ENCODE measurements around the gene ADGRE3.

Gene ADGRE3

DNA sequence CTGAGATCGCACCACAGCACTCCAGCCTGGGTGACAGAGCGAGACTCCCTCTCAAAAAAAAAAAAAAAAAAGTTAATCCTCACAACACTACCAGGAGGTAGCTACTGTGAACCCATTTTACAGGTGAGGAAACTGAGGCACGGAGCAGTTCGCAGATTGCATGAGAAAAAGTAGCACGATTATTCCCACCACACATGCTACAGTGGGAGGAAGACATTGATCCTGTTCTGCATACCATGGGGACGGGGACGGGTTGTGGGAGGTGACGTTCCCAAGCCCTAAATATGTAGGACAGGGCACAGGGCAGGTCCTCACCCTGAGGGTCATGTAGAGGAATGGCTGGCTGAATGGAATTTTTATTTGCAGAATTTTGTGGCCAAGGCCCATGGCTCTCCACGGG is 68.0 kb downstream of the ADGRE3 start:
- Histone ChIP-seq H3K36me3 (ENCODE audit: control insufficient read depth in 1 of 2, insufficient read depth in 2 of 2, low read length in 2 of 2) (no peaks in the 10 kb centered on the region), H2BK120ac (ENCODE audit: insufficient read depth, low read length, poor library complexity) (no peak overlapping the region), H3K14ac (ENCODE audit: low read length) (no peak overlapping the region), H3K27ac (ENCODE audit: low read depth, low read length) (no peak overlapping the region), H3K79me2 (ENCODE audit: control insufficient read depth, insufficient read depth, low read length, poor library complexity) (no peaks in the 10 kb centered on the region), H2BK12ac (ENCODE audit: low read length) (no peak overlapping the region), H3K18ac (ENCODE audit: low read length) (no peak overlapping the region), H3K4me3 (ENCODE audit: low read depth, low read length) (no peak overlapping the region), H3K27me3 (ENCODE audit: insufficient read depth, low read length) (no peaks in the 10 kb centered on the region), H3K4me2 (ENCODE audit: low read length) (no peak overlapping the region), H3K23ac (ENCODE audit: low read length) (no peak overlapping the region), H4K12ac (ENCODE audit: low read depth, low read length) (no peak overlapping the region), H3K4me1 (ENCODE audit: control insufficient read depth in 1 of 2, insufficient read depth in 2 of 2, low read length in 2 of 2) (no peaks in the 10 kb centered on the region), H3K9ac (ENCODE audit: low read length) (no peak overlapping the region), H3K79me1 (ENCODE audit: low read length) (no peaks in the 10 kb centered on the region), H2BK5ac (ENCODE audit: low read depth, low read length, poor library complexity) (no peak overlapping the region), H2AFZ (ENCODE audit: insufficient read depth, low read length, poor library complexity) (no peak overlapping the region), H2AK5ac (ENCODE audit: low read length) (no peak overlapping the region), H3K4ac (ENCODE audit: low read depth, low read length) (no peak overlapping the region), H4K91ac (ENCODE audit: low read depth, low read length) (no peak overlapping the region), H4K8ac (ENCODE audit: low read depth, low read length) (no peak overlapping the region), H3K9me3 (ENCODE audit: insufficient read depth, low read depth, low read length) (peaks cover 34% of the 10 kb centered on the region)
- no peak for DNase-seq
- WGBS (ENCODE audit: extremely low coverage, insufficient coverage, insufficient read length), result no CpG with 5 or more reads among the region's 9 CpGs

DNA sequence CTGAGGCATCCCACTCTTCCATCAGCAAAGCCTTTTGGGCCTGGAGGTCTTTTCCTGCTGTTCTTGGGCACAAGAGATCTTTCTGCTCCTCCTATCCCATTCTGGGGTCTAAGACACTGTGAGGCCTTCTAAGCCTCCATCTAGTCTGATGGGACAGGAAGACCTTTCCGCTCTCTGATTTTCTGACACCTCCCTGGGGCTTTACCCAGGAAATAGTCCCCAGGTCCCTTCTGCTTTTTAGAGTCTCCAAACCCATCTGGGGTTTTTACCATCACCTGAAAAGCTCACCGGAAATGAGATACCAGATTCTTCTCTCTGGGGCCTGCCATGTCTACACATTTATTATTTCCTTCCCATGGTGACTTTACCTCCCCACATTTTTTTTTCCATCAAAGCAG is 70.7 kb downstream of the ADGRE3 start:
- Histone ChIP-seq H3K4me1 (ENCODE audit: control insufficient read depth in 1 of 2, insufficient read depth in 2 of 2, low read length in 2 of 2) (no peaks in the 10 kb centered on the region), H3K23ac (ENCODE audit: low read length) (no peak overlapping the region), H3K9me3 (ENCODE audit: insufficient read depth, low read depth, low read length) (peaks cover 33% of the 10 kb centered on the region), H2BK12ac (ENCODE audit: low read length) (no peak overlapping the region), H3K14ac (ENCODE audit: low read length) (no peak overlapping the region), H2AFZ (ENCODE audit: insufficient read depth, low read length, poor library complexity) (no peak overlapping the region), H3K79me1 (ENCODE audit: low read length) (no peaks in the 10 kb centered on the region), H2BK5ac (ENCODE audit: low read depth, low read length, poor library complexity) (no peak overlapping the region), H3K9ac (ENCODE audit: low read length) (no peak overlapping the region), H3K27me3 (ENCODE audit: insufficient read depth, low read length) (no peaks in the 10 kb centered on the region), H2BK120ac (ENCODE audit: insufficient read depth, low read length, poor library complexity) (no peak overlapping the region), H3K4me2 (ENCODE audit: low read length) (no peak overlapping the region), H4K8ac (ENCODE audit: low read depth, low read length) (no peak overlapping the region), H2AK5ac (ENCODE audit: low read length) (no peak overlapping the region), H4K12ac (ENCODE audit: low read depth, low read length) (no peak overlapping the region), H3K36me3 (ENCODE audit: control insufficient read depth in 1 of 2, insufficient read depth in 2 of 2, low read length in 2 of 2) (no peaks in the 10 kb centered on the region), H3K27ac (ENCODE audit: low read depth, low read length) (no peak overlapping the region), H4K91ac (ENCODE audit: low read depth, low read length) (no peak overlapping the region), H3K79me2 (ENCODE audit: control insufficient read depth, insufficient read depth, low read length, poor library complexity) (no peaks in the 10 kb centered on the region), H3K4me3 (ENCODE audit: low read depth, low read length) (no peak overlapping the region), H3K4ac (ENCODE audit: low read depth, low read length) (no peak overlapping the region), H3K18ac (ENCODE audit: low read length) (no peak overlapping the region)
- DNase-seq, result no peak
- WGBS (ENCODE audit: extremely low coverage, insufficient coverage, insufficient read length), result no CpG with 5 or more reads among the region's 2 CpGs

- Histone ChIP-seq H3K79me2 (ENCODE audit: control insufficient read depth, insufficient read depth, low read length, poor library complexity) (no peaks in the 10 kb centered on the region), H3K23ac (ENCODE audit: low read length) (no peak overlapping the region), H4K8ac (ENCODE audit: low read depth, low read length) (no peak overlapping the region), H3K9ac (ENCODE audit: low read length) (no peak overlapping the region), H2AK5ac (ENCODE audit: low read length) (no peak overlapping the region), H3K79me1 (ENCODE audit: low read length) (no peaks in the 10 kb centered on the region), H2BK12ac (ENCODE audit: low read length) (no peak overlapping the region), H3K9me3 (ENCODE audit: insufficient read depth, low read depth, low read length) (peaks cover 38% of the 10 kb centered on the region), H3K27ac (ENCODE audit: low read depth, low read length) (no peak overlapping the region), H3K27me3 (ENCODE audit: insufficient read depth, low read length) (no peaks in the 10 kb centered on the region), H3K36me3 (ENCODE audit: control insufficient read depth in 1 of 2, insufficient read depth in 2 of 2, low read length in 2 of 2) (no peaks in the 10 kb centered on the region), H2AFZ (ENCODE audit: insufficient read depth, low read length, poor library complexity) (no peak overlapping the region), H3K4me1 (ENCODE audit: control insufficient read depth in 1 of 2, insufficient read depth in 2 of 2, low read length in 2 of 2) (no peaks in the 10 kb centered on the region), H4K12ac (ENCODE audit: low read depth, low read length) (no peak overlapping the region), H2BK5ac (ENCODE audit: low read depth, low read length, poor library complexity) (no peak overlapping the region), H3K4ac (ENCODE audit: low read depth, low read length) (no peak overlapping the region), H3K4me2 (ENCODE audit: low read length) (no peak overlapping the region), H3K4me3 (ENCODE audit: low read depth, low read length) (no peak overlapping the region), H3K14ac (ENCODE audit: low read length) (no peak overlapping the region), H2BK120ac (ENCODE audit: insufficient read depth, low read length, poor library complexity) (no peak overlapping the region), H4K91ac (ENCODE audit: low read depth, low read length) (no peak overlapping the region), H3K18ac (ENCODE audit: low read length) (no peak overlapping the region)
- no peak for DNase-seq
- WGBS (ENCODE audit: extremely low coverage, insufficient coverage, insufficient read length), result no CpG with 5 or more reads among the region's 8 CpGs
Measured at GRCh38 chr19:14599548-14600147, 75.0 kb downstream of the ADGRE3 start.

- H3K27me3 ChIP-seq (ENCODE audit: insufficient read depth, low read length), result no peaks in the 10 kb centered on the region
- no peak overlapping the region for H3K4me3 ChIP-seq (ENCODE audit: low read depth, low read length)
- H3K9me3 ChIP-seq (ENCODE audit: insufficient read depth, low read depth, low read length), result peaks cover 40% of the 10 kb centered on the region
- WGBS (ENCODE audit: extremely low coverage, insufficient coverage, insufficient read length), result 100% methylated on average over 1 of the region's 3 CpGs
- no peak overlapping the region for H3K9ac ChIP-seq (ENCODE audit: low read length)
- H2BK12ac ChIP-seq (ENCODE audit: low read length), result no peak overlapping the region
- no peaks in the 10 kb centered on the region for H3K4me1 ChIP-seq (ENCODE audit: control insufficient read depth in 1 of 2, insufficient read depth in 2 of 2, low read length in 2 of 2)
- H2BK120ac ChIP-seq (ENCODE audit: insufficient read depth, low read length, poor library complexity), result no peak overlapping the region
- H3K4ac ChIP-seq (ENCODE audit: low read depth, low read length), result no peak overlapping the region
- no peak for DNase-seq
- H2AFZ ChIP-seq (ENCODE audit: insufficient read depth, low read length, poor library complexity), result no peak overlapping the region
- H3K79me2 ChIP-seq (ENCODE audit: control insufficient read depth, insufficient read depth, low read length, poor library complexity), result no peaks in the 10 kb centered on the region
- H3K27ac ChIP-seq (ENCODE audit: low read depth, low read length), result no peak overlapping the region
- no peak overlapping the region for H3K14ac ChIP-seq (ENCODE audit: low read length)
- H3K79me1 ChIP-seq (ENCODE audit: low read length), result no peaks in the 10 kb centered on the region
- no peak overlapping the region for H3K4me2 ChIP-seq (ENCODE audit: low read length)
- no peak overlapping the region for H4K12ac ChIP-seq (ENCODE audit: low read depth, low read length)
- no peak overlapping the region for H4K91ac ChIP-seq (ENCODE audit: low read depth, low read length)
- H2BK5ac ChIP-seq (ENCODE audit: low read depth, low read length, poor library complexity), result no peak overlapping the region
- no peak overlapping the region for H3K18ac ChIP-seq (ENCODE audit: low read length)
- no peak overlapping the region for H3K23ac ChIP-seq (ENCODE audit: low read length)
- H3K36me3 ChIP-seq (ENCODE audit: control insufficient read depth in 1 of 2, insufficient read depth in 2 of 2, low read length in 2 of 2), result no peaks in the 10 kb centered on the region
- no peak overlapping the region for H4K8ac ChIP-seq (ENCODE audit: low read depth, low read length)
- no peak overlapping the region for H2AK5ac ChIP-seq (ENCODE audit: low read length)
Measured at GRCh38 chr19:14595558-14595957, 79.1 kb downstream of the ADGRE3 start.
